H9 (cell line): ENCODE data around the gene TMEM17. TPM values are rescaled to one million over a fixed set of nuclear protein-coding genes. Genes with fewer than 3 reads are reported as not detected.

ENCODE experiments used
- DNase-seq: peaks from one replicate; pipeline ENCODE4 v3.0.0-alpha.2; 2017
- H2AFZ ChIP-seq: one replicate; pipeline ENCODE4 v1.6.1; 2013; ENCODE audit warnings: mild to moderate bottlenecking, low read length, control low read depth, moderate library complexity
- H2AK5ac ChIP-seq: 2 replicates; pipeline ENCODE4 v1.6.1; 2013; ENCODE audit warnings: low read length, control low read depth, mixed read lengths; ENCODE audit not compliant: insufficient read length
- H2BK120ac ChIP-seq: one replicate; pipeline ENCODE4 v1.6.1; 2013; ENCODE audit warnings: low read depth, mild to moderate bottlenecking, low read length, control low read depth, inconsistent platforms; ENCODE audit not compliant: poor library complexity, severe bottlenecking
- H2BK12ac ChIP-seq: 2 replicates; pipeline ENCODE4 v1.6.1; 2013; ENCODE audit warnings: low read length, control low read depth, mixed read lengths, low read depth; ENCODE audit not compliant: insufficient read length
- H2BK15ac ChIP-seq: 2 replicates; pipeline ENCODE4 v1.6.1; 2013; ENCODE audit warnings: low read depth, low read length, control low read depth
- H2BK20ac ChIP-seq: one replicate; pipeline ENCODE4 v1.6.1; 2013; ENCODE audit warnings: low read depth, mild to moderate bottlenecking, low read length, control low read depth, inconsistent platforms; ENCODE audit not compliant: poor library complexity, severe bottlenecking
- H2BK5ac ChIP-seq: 2 replicates; pipeline ENCODE4 v1.6.1; 2013; ENCODE audit warnings: low read length, control low read depth, mixed read lengths; ENCODE audit not compliant: insufficient read length
- H3K14ac ChIP-seq: 2 replicates; pipeline ENCODE4 v1.6.1; 2013; ENCODE audit warnings: low read length, control low read depth; ENCODE audit not compliant: insufficient read depth
- H3K18ac ChIP-seq: 2 replicates; pipeline ENCODE4 v1.6.1; 2013; ENCODE audit warnings: low read depth, mild to moderate bottlenecking, mixed read lengths, low read length, control low read depth; ENCODE audit not compliant: insufficient read length
- H3K23ac ChIP-seq: 2 replicates; pipeline ENCODE4 v1.6.1; 2013; ENCODE audit warnings: low read length, control low read depth, mixed read lengths, low read depth; ENCODE audit not compliant: insufficient read length
- H3K23me2 ChIP-seq: 2 replicates; pipeline ENCODE4 v1.6.1; 2013; ENCODE audit warnings: low read depth, mild to moderate bottlenecking, mixed read lengths, low read length, control low read depth; ENCODE audit not compliant: insufficient read length, poor library complexity, severe bottlenecking
- H3K27ac ChIP-seq: 2 replicates; pipeline ENCODE4 v1.5.1; 2013; ENCODE audit warnings: low read length, control low read depth, mixed read lengths, low read depth; ENCODE audit not compliant: insufficient read length
- H3K27me3 ChIP-seq: 2 replicates; pipeline ENCODE4 v1.6.1; 2013; ENCODE audit warnings: low read length, control low read depth, inconsistent platforms; ENCODE audit not compliant: insufficient read depth
- H3K4ac ChIP-seq: 2 replicates; pipeline ENCODE4 v1.6.1; 2013; ENCODE audit warnings: low read depth, mild to moderate bottlenecking, control low read depth, inconsistent platforms, low read length, moderate library complexity
- H3K4me1 ChIP-seq: 2 replicates; pipeline ENCODE4 v1.6.1; 2013; ENCODE audit warnings: low read length, control low read depth, inconsistent platforms; ENCODE audit not compliant: insufficient read depth
- H3K4me2 ChIP-seq: 2 replicates; pipeline ENCODE4 v1.6.1; 2013; ENCODE audit warnings: low read length, control low read depth, mixed read lengths; ENCODE audit not compliant: insufficient read length, insufficient read depth
- H3K56ac ChIP-seq: 2 replicates; pipeline ENCODE4 v1.6.1; 2013; ENCODE audit warnings: low read depth, mild to moderate bottlenecking, mixed read lengths, low read length, control low read depth; ENCODE audit not compliant: insufficient read length
- H3K79me1 ChIP-seq: 2 replicates; pipeline ENCODE4 v1.6.1; 2013; ENCODE audit warnings: low read depth, mild to moderate bottlenecking, moderate library complexity, low read length, control low read depth, inconsistent platforms; ENCODE audit not compliant: insufficient read depth, poor library complexity, severe bottlenecking
- H3K79me2 ChIP-seq: 2 replicates; pipeline ENCODE4 v1.6.1; 2013; ENCODE audit warnings: low read length, control low read depth, inconsistent platforms; ENCODE audit not compliant: insufficient read depth
- H3K9ac ChIP-seq: 2 replicates; pipeline ENCODE4 v1.6.1; 2013; ENCODE audit warnings: low read length, control low read depth, mixed read lengths; ENCODE audit not compliant: insufficient read length; ENCODE audit errors: extremely low read depth
- H3K9me3 ChIP-seq: one replicate; pipeline ENCODE4 v1.6.1; 2013; ENCODE audit warnings: low read depth, low read length, inconsistent platforms; ENCODE audit not compliant: control insufficient read depth
- H3T11ph ChIP-seq: one replicate; pipeline ENCODE4 v1.6.1; 2013; ENCODE audit warnings: mild to moderate bottlenecking, low read length, control low read depth, inconsistent platforms
- H4K20me1 ChIP-seq: one replicate; pipeline ENCODE4 v1.6.1; 2013; ENCODE audit not compliant: control insufficient read depth, insufficient read length, insufficient read depth
- H4K5ac ChIP-seq: 2 replicates; pipeline ENCODE4 v1.6.1; 2013; ENCODE audit warnings: low read depth, mild to moderate bottlenecking, mixed read lengths, low read length, control low read depth; ENCODE audit not compliant: insufficient read length
- H4K8ac ChIP-seq: replicated peaks from 2 replicates; pipeline ENCODE4 v1.6.1; 2013; ENCODE audit warnings: low read length, control low read depth, mixed read lengths, low read depth; ENCODE audit not compliant: insufficient read length
- H4K91ac ChIP-seq: 2 replicates; pipeline ENCODE4 v1.6.1; 2013; ENCODE audit warnings: low read depth, mild to moderate bottlenecking, moderate library complexity, mixed read lengths, low read length, control low read depth; ENCODE audit not compliant: insufficient read length
- H3K27ac Mint-ChIP-seq, 3 experiments: 2 replicates in 2 of 3; 3 replicates in 1 of 3; pipeline ENCODE4 v1.8.0; 2020 to 2021; ENCODE audit warnings: mixed read lengths in 3 of 3, mild to moderate bottlenecking in 1 of 3, moderate library complexity in 1 of 3
- H3K27me3 Mint-ChIP-seq: 2 replicates; pipeline ENCODE4 v1.8.0; 2021; ENCODE audit warnings: low read depth, mild to moderate bottlenecking, moderate library complexity, mixed read lengths
- H3K36me3 Mint-ChIP-seq, 3 experiments: 2 replicates in 2 of 3; 3 replicates in 1 of 3; pipeline ENCODE4 v1.8.0; 2020 to 2021; ENCODE audit warnings: low read depth in 3 of 3, mixed read lengths in 3 of 3; ENCODE audit not compliant: insufficient read depth in 1 of 3
- H3K4me1 Mint-ChIP-seq, 2 experiments: 2 replicates each; pipeline ENCODE4 v1.8.0; 2020; ENCODE audit warnings: mixed read lengths in 2 of 2
- H3K4me3 Mint-ChIP-seq, 2 experiments: 2 replicates in 1 of 2; 3 replicates in 1 of 2; pipeline ENCODE4 v1.8.0; 2020 to 2021; ENCODE audit warnings: mild to moderate bottlenecking in 2 of 2, mixed read lengths in 2 of 2, moderate library complexity in 1 of 2
- H3K9me3 Mint-ChIP-seq, 2 experiments: 2 replicates in 1 of 2; 3 replicates in 1 of 2; pipeline ENCODE4 v1.8.0; 2020; ENCODE audit warnings: mild to moderate bottlenecking in 2 of 2, mixed read lengths in 2 of 2, moderate library complexity in 1 of 2
- CTCF ChIP-seq: fragments of 200-600 bp; sonication (generic); conservative IDR thresholded peaks from 3 replicates; pipeline ENCODE4 v1.8.0; 2021; ENCODE audit warnings: antibody characterized with exemption, mild to moderate bottlenecking
- WGBS: extraction: QIAGEN DNeasy Blood & Tissue Kit; methylation state at CpG from one replicate; pipeline ENCODE4 v1.1.7; 2013; ENCODE audit warnings: missing lambda C conversion rate, low lambda C conversion rate, mixed read lengths; ENCODE audit not compliant: insufficient read length; ENCODE audit errors: extremely low coverage; 5-methylcytosine and 5-hydroxymethylcytosine counted together
- total RNA-seq: library from RNA; stranded (reverse); gene quantifications from 2 replicates; pipeline ENCODE4 v1.2.1, GENCODE V29; 2021

Gene TMEM17
- total RNA-seq, 1 experiment from 2014 or later: 1.3 TPM

DNA sequence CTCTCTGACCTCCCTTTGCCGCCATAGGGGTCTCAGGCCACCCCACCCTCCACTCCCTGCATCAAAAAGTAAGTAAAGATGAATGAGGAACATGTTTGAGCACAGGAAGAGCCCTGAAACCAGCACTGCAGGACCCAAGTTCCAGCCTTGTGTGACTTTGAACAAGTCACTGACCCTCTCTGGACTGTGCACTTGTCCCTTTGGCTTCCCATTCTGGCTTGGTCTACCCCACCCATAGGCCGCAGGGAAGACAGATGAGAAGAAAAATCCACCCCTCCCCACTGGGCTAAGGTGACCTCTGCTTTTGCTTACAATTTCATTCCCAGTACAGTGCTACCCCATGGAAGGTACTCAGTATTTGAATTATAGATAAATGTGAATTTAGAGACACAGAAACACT, 43.8 kb downstream of the TMEM17 start:
- H4K8ac ChIP-seq: no peak overlapping the region
- H2BK15ac ChIP-seq: no peak overlapping the region
- WGBS: no CpG with 5 or more reads among the region's 2 CpGs
- no peak overlapping the region for H3K56ac ChIP-seq
- no peaks in the 10 kb centered on the region for H3K79me1 ChIP-seq
- no peaks in the 10 kb centered on the region for H3K27me3 ChIP-seq
- no peak for TF ChIP-seq CTCF
- H3K9me3 ChIP-seq: no peaks in the 10 kb centered on the region
- H3K23ac ChIP-seq: no peak overlapping the region
- no peak for DNase-seq
- peaks cover 2% of the 10 kb centered on the region for H3K23me2 ChIP-seq
- no peaks in the 10 kb centered on the region; a peak in 2 of 7 replicates for H3K36me3 Mint-ChIP-seq
- peaks cover 11% of the 10 kb centered on the region for H3K27me3 Mint-ChIP-seq
- no peak overlapping the region for H4K91ac ChIP-seq
- no peak overlapping the region for H3K14ac ChIP-seq
- no peak overlapping the region for H2BK12ac ChIP-seq
- no peak overlapping the region for H4K5ac ChIP-seq
- H3K4ac ChIP-seq: no peak overlapping the region
- H3K4me3 Mint-ChIP-seq: no peak overlapping the region
- H3K9ac ChIP-seq: no peak overlapping the region
- no peaks in the 10 kb centered on the region for H3K79me2 ChIP-seq
- H2AK5ac ChIP-seq: no peak overlapping the region
- no peak overlapping the region for H3K27ac ChIP-seq
- H3K4me1 Mint-ChIP-seq: peaks cover 52% of the 10 kb centered on the region in 2 experiments
- no peak overlapping the region for H3K18ac ChIP-seq
- H3K27ac Mint-ChIP-seq: peak overlapping the region in 2 of 3 experiments; percentile 39 to 49; a peak in 1 of 7 replicates
- no peak overlapping the region for H3T11ph ChIP-seq
- H3K4me2 ChIP-seq: no peak overlapping the region
- no peak overlapping the region for H2BK5ac ChIP-seq
- H3K4me1 ChIP-seq: peaks cover 10% of the 10 kb centered on the region; the same call in 1 of the 2 replicates
- H2AFZ ChIP-seq: no peak overlapping the region
- no peaks in the 10 kb centered on the region for H4K20me1 ChIP-seq
- no peak overlapping the region for H2BK20ac ChIP-seq
- H2BK120ac ChIP-seq: no peak overlapping the region
- no peaks in the 10 kb centered on the region for H3K9me3 Mint-ChIP-seq
